B cell (primary cell): ENCODE results near the gene IL17RE.

Source experiments
- CTCF ChIP-seq: fragments of 200-600 bp; IDR thresholded peaks from one replicate; pipeline ENCODE4 v1.8.0; 2022; ENCODE audit warnings: antibody characterized with exemption, mild to moderate bottlenecking
- EZH2 ChIP-seq: IDR thresholded peaks from 2 replicates; pipeline ENCODE4 v1.6.1; 2012; ENCODE audit warnings: borderline replicate concordance, low read depth, mild to moderate bottlenecking, moderate library complexity, low read length; ENCODE audit not compliant: insufficient read depth, poor library complexity, severe bottlenecking

DNA sequence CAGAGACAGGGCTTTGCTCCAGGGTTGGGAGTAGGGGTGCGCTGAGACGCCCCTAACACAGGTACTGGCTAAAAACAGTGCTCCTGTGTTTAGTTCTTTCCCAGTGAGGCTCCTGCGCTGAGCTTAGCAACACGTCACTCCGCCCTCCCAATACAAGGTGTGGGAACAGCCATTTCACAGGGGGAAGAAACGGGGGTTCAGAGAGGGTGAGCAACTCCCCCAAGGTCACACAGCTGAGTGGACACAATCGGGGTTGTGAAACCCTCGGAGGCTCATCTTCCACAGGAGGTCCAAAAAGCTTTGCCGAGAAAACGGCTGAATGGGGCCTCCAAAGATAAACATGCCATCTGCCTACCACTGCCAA, 48.9 kb downstream of the IL17RE start:
- TF ChIP-seq CTCF = no peak
- TF ChIP-seq EZH2 = no peak
